ENCODE measurements around the gene CHD9.
"Not testable (repeated sequence)": the region's sequence is repeated elsewhere in the genome, so short reads cannot be mapped to it uniquely, and the experiment has no call there.

CHD9 gene

GRCh38 chr16:53261276-53261675 lies 206.5 kb downstream of the CHD9 start:
- DNase-seq (ENCODE audit: low read depth in 2 of 2): no peak

- DNase-seq (ENCODE audit: low read depth in 2 of 2): no peak
Observed at GRCh38 chr16:53262645-53263044, 207.9 kb downstream of the CHD9 start.

- DNase-seq (ENCODE audit: low read depth in 2 of 2): no peak
Observed at GRCh38 chr16:53266156-53266555, 211.4 kb downstream of the CHD9 start.

GRCh38 chr16:53278498-53278897 lies 223.7 kb downstream of the CHD9 start:
- not testable (repeated sequence) for DNase-seq (ENCODE audit: low read depth in 2 of 2)

- no peak for DNase-seq (ENCODE audit: low read depth in 2 of 2)
Observed at GRCh38 chr16:53281280-53281679, 226.5 kb downstream of the CHD9 start.

- no peak for DNase-seq (ENCODE audit: low read depth in 2 of 2)
Observed at GRCh38 chr16:53281859-53282258, 227.1 kb downstream of the CHD9 start.

GRCh38 chr16:53282328-53282727 lies 227.5 kb downstream of the CHD9 start:
- no peak for DNase-seq (ENCODE audit: low read depth in 2 of 2)

- no peak for DNase-seq (ENCODE audit: low read depth in 2 of 2)
Observed at GRCh38 chr16:53282975-53283946, 228.5 kb downstream of the CHD9 start.

- DNase-seq (ENCODE audit: low read depth in 2 of 2): no peak
Observed at GRCh38 chr16:53285236-53285635, 230.4 kb downstream of the CHD9 start.

- no peak for DNase-seq (ENCODE audit: low read depth in 2 of 2)
Observed at GRCh38 chr16:53290520-53290919, 235.7 kb downstream of the CHD9 start.

- DNase-seq (ENCODE audit: low read depth in 2 of 2): no peak
Observed at GRCh38 chr16:53291757-53292392, 237.1 kb downstream of the CHD9 start.

- no peak for DNase-seq (ENCODE audit: low read depth in 2 of 2)
Observed at GRCh38 chr16:53297477-53297876, 242.7 kb downstream of the CHD9 start.

GRCh38 chr16:53304334-53304733 lies 249.5 kb downstream of the CHD9 start:
- no peak for DNase-seq (ENCODE audit: low read depth in 2 of 2)

- no peak for DNase-seq (ENCODE audit: low read depth in 2 of 2)
Observed at GRCh38 chr16:53305743-53306142, 251.0 kb downstream of the CHD9 start.

GRCh38 chr16:53309457-53309856 lies 254.7 kb downstream of the CHD9 start:
- no peak for DNase-seq (ENCODE audit: low read depth in 2 of 2)

GRCh38 chr16:53320992-53321391 lies 266.2 kb downstream of the CHD9 start:
- DNase-seq (ENCODE audit: low read depth in 2 of 2): no peak

- no peak for DNase-seq (ENCODE audit: low read depth in 2 of 2)
Observed at GRCh38 chr16:53323924-53324323, 269.1 kb downstream of the CHD9 start.

GRCh38 chr16:53330991-53331390 lies 276.2 kb downstream of the CHD9 start:
- DNase-seq (ENCODE audit: low read depth in 2 of 2): not testable (repeated sequence)

GRCh38 chr16:53334581-53334980 lies 279.8 kb downstream of the CHD9 start:
- DNase-seq (ENCODE audit: low read depth in 2 of 2): no peak

- DNase-seq (ENCODE audit: low read depth in 2 of 2): no peak
Observed at GRCh38 chr16:53337294-53337693, 282.5 kb downstream of the CHD9 start.

- DNase-seq (ENCODE audit: low read depth in 2 of 2): no peak
Observed at GRCh38 chr16:53341792-53342191, 287.0 kb downstream of the CHD9 start.

- no peak for DNase-seq (ENCODE audit: low read depth in 2 of 2)
Observed at GRCh38 chr16:53355064-53355463, 300.3 kb downstream of the CHD9 start.
